DND-41 (cell line): Measurements from ENCODE around the gene SFT2D1.

Experiments used
- CTCF ChIP-seq: IDR thresholded peaks from 2 replicates; pipeline ENCODE4 v1.5.1; 2012; ENCODE audit warnings: borderline replicate concordance, low read length, moderate library complexity, mild to moderate bottlenecking; ENCODE audit not compliant: poor library complexity, severe bottlenecking; ENCODE audit errors: extremely low read depth
- EZH2 ChIP-seq: IDR thresholded peaks from 3 replicates; pipeline ENCODE4 v1.6.1; 2012; ENCODE audit warnings: borderline replicate concordance, low read depth, mild to moderate bottlenecking, moderate library complexity, low read length, inconsistent platforms; ENCODE audit not compliant: severe bottlenecking

- no peak for TF ChIP-seq CTCF
- no peak for TF ChIP-seq EZH2
These were observed 18.1 kb upstream of the SFT2D1 start for GRCh38 chr6:166360243-166361076.
